ENCODE measurements around the gene KRTAP25-1.

DNA sequence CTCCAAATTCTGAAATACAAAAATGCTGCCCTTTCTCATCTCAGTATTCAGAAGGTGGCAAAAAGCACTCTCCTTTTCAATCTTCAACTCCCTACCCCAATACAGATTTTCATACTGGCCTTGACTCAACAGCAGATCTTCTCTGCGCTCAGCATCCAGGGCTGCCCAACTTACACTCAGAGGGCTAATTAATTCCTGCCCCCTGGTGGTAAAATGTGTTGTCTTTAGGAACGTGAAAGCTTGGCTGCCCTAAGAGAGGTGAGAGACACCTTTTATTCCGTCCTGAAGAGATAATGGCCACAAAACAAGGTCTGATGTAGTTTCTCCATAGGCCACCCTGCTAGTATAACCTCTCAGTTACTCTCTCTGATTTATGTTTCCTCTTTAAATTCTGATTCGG is 31.5 kb downstream of the KRTAP25-1 start:
- TF ChIP-seq, protein P1, sequence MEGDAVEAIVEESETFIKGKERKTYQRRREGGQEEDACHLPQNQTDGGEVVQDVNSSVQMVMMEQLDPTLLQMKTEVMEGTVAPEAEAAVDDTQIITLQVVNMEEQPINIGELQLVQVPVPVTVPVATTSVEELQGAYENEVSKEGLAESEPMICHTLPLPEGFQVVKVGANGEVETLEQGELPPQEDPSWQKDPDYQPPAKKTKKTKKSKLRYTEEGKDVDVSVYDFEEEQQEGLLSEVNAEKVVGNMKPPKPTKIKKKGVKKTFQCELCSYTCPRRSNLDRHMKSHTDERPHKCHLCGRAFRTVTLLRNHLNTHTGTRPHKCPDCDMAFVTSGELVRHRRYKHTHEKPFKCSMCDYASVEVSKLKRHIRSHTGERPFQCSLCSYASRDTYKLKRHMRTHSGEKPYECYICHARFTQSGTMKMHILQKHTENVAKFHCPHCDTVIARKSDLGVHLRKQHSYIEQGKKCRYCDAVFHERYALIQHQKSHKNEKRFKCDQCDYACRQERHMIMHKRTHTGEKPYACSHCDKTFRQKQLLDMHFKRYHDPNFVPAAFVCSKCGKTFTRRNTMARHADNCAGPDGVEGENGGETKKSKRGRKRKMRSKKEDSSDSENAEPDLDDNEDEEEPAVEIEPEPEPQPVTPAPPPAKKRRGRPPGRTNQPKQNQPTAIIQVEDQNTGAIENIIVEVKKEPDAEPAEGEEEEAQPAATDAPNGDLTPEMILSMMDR (IDR thresholded peaks at IDR 0.05 in 4 of 5, conservative IDR thresholded peaks at IDR 0.05 in 1 of 5), result no peak
- no peak for TF ChIP-seq POLR2A (IDR thresholded peaks at IDR 0.05)
